HG02571 (cell line): ENCODE measurements around the gene ZBTB1.
"Not testable (repeated sequence)": the region's sequence is repeated elsewhere in the genome, so short reads cannot be mapped to it uniquely, and the experiment has no call there.

Experiments
- ATAC-seq: cut with Tn5 transposase; IDR thresholded peaks from one replicate; pipeline ENCODE4 v1.9.1; 2021; ENCODE audit warnings: mild to moderate bottlenecking, moderate library complexity; ENCODE audit not compliant: unreplicated experiment

The ZBTB1 gene

DNA sequence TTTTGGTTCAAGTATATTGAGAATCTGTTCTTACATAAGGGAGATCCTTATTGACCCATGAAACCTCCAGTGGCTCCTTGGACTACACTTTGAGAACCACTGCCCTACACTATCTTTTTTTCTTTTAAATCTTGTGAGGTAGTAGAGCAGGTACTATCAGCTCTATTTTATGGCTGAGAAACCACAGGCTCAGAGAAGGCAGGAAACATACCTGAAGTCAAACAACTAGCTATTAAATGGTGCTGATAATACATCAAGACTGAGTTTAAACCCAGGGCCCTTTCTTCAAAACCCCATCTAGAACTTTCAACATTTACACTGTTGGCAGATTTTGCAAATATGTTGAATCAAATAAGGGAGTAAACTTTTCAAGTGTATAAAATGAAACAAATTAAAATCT is 7.8 kb upstream of the ZBTB1 start:
- no peak for ATAC-seq

GRCh38 chr14:64500088-64500487 is 4.5 kb upstream of the ZBTB1 start:
- no peak for ATAC-seq

GRCh38 chr14:64501411-64502171 is 3.0 kb upstream of the ZBTB1 start:
- no peak for ATAC-seq

DNA sequence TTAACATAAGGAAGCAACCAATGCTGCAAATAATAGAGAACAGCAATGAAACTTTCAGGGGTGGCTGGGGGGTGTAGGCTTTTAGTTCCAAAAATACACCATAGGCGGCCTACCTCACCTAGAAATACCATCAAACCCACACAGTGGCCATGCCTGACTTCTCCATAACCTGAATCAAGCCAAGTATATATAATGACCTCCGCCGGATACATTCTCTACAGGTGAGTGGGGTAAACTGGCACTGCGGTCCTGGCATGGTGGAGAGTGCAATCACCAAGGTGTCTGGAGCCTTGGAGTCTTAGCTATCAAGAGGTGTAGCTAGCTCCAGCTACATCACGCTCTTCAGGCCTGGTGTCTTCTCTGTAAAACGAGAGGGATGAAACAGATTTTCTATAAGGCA is 2.1 kb upstream of the ZBTB1 start:
- ATAC-seq: no peak

DNA sequence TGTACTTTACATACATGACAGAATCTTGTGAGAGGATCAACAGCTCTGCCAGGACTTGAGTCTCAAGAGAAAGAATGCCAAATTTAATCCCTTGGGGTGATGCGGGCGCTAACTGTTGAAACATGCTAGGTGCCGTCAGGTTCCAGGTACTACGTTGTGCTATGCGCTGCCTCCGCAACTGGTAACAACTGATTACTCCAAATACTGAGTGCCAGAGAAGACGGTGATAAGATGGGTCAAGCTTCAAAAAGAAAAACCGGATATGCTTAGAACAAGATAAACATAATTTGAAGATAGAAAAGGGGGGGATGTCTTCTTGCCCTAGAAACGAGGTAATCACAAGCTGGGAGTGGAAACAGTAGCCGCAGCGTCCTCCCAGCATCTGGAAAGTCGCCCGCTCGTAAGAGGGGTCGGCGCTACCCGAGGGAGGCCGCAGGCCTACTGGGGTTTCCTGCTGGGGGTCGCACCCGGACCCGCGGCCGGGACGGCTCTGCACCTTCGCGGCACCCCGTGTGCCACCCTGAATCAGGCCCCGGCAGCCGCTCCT is 1.6 kb upstream of the ZBTB1 start:
- ATAC-seq: no peak

GRCh38 chr14:64503434-64504309 is 898 bp upstream of the ZBTB1 start, which contains the start of gene ZBTB25:
ZBTB25 (minus strand) TSS chr14:64503838; CDS start chr14:64490533, 13,305 bp downstream.
- ATAC-seq: peak; percentile 59

DNA sequence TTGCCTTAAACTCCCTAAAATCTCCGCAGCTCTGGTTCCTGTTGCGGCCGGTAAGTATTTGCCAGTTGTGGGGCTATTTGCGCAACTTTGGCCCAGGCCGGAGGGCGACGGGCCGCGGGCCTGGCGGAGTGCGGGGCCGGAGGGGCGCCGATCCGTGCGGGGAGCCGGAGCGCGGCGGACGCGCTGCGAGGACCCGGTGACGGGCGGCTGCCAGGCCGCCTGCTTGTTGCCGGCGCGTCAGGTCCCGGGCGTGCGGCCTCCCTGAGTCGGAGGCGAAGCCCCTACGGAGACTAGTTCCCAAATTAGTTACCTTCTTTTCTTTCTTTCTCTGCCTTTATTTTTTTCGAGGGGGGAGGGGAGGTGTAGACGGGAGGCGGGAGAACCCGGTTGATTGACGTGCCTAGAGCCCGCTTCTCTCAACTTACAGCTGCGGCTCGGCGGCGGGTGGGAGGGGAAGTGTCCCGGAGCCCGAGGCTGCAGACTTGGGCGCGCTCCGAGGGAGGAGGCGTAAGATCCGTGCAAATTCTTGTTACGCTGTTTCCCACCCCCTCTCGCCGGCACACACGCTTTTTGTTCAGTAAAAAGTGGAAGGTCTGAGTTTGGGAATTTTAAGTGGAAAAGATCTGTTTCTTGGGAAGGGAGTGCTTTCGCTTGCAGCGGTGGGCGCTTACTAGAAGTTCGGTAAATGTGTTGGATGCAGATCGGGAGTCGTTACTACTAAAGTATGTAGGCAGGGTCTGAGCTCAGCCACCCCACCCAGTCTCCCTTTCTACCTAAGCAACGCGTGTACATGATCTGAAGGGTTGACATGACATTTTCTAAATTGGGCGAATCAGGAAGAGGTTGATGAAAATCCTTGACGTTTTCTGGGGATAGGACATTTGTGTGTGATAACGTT is 576 bp downstream of the ZBTB1 start:
- ATAC-seq: peak; percentile 23

DNA sequence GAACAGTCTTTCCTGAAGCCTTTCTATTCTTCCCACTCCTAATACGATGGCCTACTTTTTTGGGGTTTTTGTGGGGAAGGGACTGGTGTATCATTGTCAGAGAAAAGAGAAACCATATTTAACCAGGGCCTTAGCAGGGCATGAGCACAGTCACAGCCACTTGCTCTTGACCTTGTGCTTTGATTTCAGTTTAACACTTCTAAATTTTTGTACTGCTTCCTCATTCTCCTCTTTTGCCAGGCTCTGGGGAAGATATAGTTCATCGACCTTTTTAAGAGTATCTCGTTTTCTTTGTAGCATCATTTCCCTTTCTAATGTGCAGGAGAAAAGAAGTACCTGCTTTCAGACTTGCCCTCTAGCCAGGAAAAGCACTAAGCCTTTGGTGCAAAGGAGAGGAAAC is 2.2 kb downstream of the ZBTB1 start:
- no peak for ATAC-seq

DNA sequence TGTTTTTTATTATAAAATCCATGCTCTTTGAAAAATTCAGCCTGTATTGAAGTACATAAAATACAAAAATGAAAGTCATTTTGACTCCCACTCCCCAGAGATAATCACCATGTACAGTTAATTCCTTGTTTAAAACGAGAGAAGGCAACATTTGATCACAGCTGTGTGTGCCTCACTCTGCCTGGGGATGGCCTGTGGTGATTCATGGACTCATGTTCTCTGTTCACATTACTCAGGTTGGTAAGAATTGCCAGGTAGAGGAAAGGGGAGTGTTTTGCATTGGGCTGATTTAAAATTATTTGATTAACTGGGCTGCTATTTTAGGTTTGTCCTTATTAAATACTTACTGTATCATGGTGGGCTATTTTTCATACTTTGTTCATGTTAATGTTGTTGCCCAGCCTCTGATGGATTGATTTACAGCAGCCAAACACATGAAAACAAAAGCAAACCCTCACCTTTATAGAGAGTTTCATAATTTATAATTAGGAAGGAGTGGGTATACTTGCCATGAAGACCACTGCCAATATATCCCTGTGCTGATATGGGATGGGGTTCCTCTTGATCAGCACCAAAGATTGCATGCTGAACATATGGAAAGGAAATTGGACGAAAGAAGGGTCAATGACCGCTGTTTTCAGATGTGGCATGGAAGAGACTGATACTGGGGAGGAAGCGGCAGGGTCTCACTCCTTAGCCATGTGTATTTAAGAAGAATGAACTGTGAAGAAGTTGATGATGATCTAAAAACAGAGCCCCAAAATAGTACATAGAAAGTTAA is 3.0 kb downstream of the ZBTB1 start:
- no peak for ATAC-seq

DNA sequence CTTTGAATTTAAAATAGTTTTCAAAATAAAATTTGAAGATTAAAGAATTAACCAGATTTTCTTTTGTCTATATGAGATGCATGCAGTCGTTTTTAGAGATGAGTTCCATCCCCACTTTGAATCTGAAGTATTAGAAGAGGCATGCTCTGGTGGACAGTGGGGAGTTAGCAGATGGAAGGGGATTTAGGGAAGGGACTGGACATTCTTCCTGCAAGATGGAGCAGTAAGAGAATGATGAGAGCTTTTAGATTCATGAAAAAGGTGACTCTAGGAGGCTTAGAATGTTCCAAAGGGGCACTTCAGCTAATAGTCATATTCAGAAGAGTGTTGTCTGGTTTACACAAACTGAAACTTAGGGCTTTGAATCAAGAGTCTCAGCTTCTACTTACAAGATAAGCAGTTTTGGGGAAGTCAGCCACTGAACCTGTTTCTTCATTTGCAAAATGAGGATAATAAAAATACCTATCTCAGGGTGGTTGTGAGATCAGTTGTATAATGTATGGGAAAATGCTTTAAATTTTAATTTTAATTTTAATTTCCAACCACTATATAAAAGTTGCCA is 3.7 kb downstream of the ZBTB1 start:
- ATAC-seq: no peak

GRCh38 chr14:64509036-64509435 is 4.5 kb downstream of the ZBTB1 start:
- no peak for ATAC-seq

GRCh38 chr14:64510825-64511671 is 6.5 kb downstream of the ZBTB1 start:
- ATAC-seq: peak; percentile 37

DNA sequence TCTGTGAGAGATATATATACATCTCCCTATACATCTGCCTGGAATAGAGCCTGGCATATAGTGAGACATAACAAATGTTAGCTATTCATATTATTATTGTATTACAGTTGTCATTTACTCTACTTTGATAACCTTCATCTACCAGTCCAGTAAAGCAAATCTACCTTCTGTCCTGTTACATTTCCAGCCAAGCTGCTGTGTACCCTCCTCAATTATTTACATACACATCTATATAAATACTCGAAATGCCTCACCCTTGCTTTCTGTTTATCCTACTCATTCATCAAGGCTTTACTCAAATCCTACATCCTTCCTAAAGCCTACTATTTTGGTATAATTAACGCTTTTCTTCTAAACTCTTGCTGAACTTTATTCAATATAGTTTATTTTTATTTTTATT is 8.7 kb downstream of the ZBTB1 start:
- no peak for ATAC-seq

- no peak for ATAC-seq
Measured at GRCh38 chr14:64515053-64515452, 10.5 kb downstream of the ZBTB1 start.

GRCh38 chr14:64516969-64517368 is 12.4 kb downstream of the ZBTB1 start:
- no peak for ATAC-seq

GRCh38 chr14:64517667-64518066 is 13.1 kb downstream of the ZBTB1 start:
- not testable (repeated sequence) for ATAC-seq

GRCh38 chr14:64518229-64518628 is 13.7 kb downstream of the ZBTB1 start:
- ATAC-seq: no peak

DNA sequence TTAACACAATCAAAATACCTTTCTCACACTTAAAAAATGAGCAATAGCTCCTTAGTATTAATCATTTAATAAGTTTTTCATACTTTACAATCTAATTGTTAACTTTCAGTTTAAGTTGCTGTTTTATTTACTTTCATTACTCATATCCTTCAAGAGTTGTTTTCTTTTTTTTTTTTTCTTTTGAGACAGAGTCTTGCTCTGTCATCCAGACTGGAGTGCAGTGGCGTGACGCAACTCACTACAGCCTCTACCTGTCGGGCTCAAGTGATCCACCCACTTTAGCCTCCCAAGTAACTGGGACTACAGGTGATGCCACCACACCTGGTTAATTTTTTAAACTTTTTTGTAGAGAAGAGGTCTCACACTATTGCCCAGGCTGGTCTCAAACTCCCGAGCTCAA is 16.1 kb downstream of the ZBTB1 start:
- ATAC-seq: no peak
